Ramos (cell line): ENCODE results near the gene CLSTN2.

Source experiments
- in situ Hi-C: fragments of 300-500 bp; cut with MboI; formaldehyde crosslinking; loops from one replicate; pipeline ENCODE4 v1.14.3; 2022; ENCODE audit warnings: low sequenced_read_pairs; ENCODE audit not compliant: unreplicated experiment

The CLSTN2 gene

DNA sequence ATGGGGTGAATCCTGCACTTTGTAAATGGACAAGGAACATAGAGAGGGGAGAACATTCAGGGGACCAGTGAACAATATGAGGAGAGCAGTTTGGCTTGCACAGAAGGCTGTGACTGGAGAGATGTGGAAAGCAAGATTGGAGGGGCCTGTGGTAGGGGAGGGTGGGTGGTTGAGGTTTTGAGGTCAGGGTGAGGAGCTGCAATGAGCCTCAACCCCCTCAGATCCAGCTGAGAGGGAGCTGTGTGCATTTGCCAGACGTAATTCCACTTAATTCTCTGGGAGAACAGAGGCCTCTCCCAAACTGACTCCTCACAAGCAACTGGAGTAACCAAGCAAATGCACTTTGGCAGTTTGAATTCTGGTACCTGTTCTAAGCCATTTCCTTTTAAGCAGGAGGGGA lies 489.7 kb downstream of the CLSTN2 start:
- in situ Hi-C loops: no loop called here

DNA sequence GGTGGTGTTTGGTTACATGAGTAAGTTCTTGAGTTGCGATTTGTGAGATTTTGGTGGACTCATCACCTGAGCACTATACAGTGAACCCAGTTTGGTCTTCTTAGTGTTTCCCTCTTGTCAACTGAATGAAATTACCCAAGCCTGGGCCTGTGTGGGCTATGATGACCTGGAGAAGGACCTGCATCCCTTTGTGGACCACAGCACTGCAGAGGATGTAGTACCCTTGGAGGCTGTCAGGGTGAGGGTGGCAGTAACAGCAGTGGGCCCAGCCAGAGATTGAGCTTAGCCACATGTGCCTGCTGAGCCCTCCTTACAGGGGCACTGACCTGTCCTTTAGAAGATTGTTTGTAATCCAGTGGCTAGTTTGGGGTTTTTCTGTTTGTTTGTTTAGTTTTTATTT lies 492.8 kb downstream of the CLSTN2 start:
- in situ Hi-C loops: no loop called here

GRCh38 chr3:140428380-140428779 lies 493.4 kb downstream of the CLSTN2 start:
- in situ Hi-C loops: no loop called here

DNA sequence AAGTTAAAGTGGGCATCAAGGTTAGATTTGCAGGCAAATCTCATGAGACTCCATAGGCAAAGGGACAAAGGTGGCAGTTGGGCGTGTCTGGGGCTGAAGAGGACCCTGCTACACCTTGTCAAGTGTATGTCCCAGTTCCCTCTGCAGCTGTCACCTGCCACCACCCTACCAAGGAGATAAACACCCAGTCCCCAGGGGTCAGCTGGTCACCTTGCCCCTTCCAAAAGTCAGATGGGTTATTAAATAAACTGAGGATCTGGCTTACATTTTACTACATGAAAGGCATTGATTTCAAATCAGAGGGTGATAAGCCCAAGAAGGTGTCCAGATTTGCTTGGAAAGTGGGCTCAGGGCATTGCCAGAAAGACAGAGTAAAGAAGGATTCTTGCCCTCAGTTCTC lies 494.8 kb downstream of the CLSTN2 start:
- in situ Hi-C loops: no loop called here

- in situ Hi-C loops: no loop called here
These were observed 495.5 kb downstream of the CLSTN2 start for GRCh38 chr3:140430494-140430893.

DNA sequence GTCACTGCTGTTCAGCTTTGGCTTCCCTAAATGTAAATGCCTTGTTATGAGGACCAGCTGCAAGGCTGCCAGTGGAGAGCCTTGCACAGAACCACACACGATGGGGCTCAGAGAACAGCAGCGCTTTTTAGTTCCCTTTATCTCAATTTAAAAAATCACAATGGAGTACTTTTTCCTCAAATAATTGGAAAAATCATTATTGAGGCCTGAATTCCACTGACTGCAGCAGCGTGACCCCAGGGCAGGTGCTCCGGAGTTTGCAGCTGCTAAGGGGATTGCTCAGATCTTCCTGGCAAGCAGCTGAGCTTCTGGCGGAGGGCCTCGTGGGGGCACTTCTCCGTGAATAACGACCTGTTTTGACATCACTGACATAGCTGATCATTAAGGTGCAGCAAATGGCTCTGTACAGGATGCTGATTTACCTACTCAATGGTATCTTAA lies 497.3 kb downstream of the CLSTN2 start:
- in situ Hi-C loops: no loop called here

GRCh38 chr3:140433431-140433830 lies 498.4 kb downstream of the CLSTN2 start:
- in situ Hi-C loops: no loop called here

- in situ Hi-C loops: no loop called here
These were observed 499.4 kb downstream of the CLSTN2 start for GRCh38 chr3:140434261-140434905.

GRCh38 chr3:140436421-140436820 lies 501.4 kb downstream of the CLSTN2 start:
- in situ Hi-C loops: no loop called here

GRCh38 chr3:140438736-140439470 lies 503.9 kb downstream of the CLSTN2 start:
- in situ Hi-C loops: no loop called here

GRCh38 chr3:140439527-140439926 lies 504.5 kb downstream of the CLSTN2 start:
- in situ Hi-C loops: no loop called here

DNA sequence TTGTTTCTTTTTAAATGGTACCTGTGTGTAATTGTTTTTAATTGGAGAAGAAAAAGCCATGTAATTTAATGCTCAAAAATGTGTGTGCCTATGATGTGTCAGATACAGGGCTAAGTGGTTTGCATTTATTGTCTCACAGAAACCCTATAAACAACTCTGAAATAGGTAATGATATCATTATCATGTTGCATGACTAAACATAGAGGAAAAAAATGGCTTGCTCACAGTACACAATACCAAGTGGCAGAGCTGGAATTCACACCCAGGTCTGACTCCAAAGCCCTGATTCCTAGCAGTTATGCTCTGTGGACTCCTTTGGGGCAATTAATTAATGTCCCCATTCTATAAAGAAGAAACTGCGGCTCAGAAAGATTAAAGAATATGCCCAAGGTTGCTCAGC lies 505.5 kb downstream of the CLSTN2 start:
- in situ Hi-C loops: no loop called here

DNA sequence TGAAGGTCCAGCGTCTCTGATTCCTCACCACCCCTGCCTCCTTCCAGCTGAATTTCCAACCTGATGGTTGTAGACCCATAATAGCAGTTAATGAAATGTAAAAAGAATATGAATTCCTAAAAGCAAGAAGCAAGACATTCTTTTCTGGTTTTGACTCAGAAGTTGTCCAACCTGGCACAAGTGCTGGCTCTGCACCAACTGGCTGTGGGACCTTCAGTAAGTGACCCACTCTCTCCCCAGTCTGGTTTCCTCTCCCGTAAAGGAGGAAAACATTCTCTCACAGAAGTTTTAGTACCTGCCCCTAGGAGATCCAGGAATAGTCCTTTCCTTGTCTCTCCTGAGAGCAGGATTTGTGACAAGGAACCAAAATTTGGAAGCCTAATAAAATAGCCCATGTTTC lies 506.0 kb downstream of the CLSTN2 start:
- in situ Hi-C loops: no loop called here

GRCh38 chr3:140442621-140443020 lies 507.6 kb downstream of the CLSTN2 start:
- in situ Hi-C loops: no loop called here

DNA sequence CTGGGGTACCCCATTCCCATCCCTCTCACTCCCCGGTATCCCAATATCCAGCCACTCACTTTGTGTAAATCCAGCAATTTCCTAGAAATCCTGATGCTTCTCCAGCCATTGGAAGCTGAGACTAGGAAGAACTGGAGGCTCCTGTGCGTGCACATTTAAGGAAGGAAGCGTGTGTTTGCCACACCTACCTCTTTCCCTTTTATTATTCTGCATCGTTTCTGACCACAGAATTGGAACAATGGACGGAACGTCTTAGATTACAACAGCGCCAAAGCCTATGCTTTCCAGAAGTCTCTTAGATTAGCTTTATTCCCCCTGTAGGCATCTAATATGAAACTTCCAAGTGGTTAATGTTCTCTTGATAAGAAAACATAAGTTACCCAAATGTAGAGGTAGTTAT lies 508.1 kb downstream of the CLSTN2 start:
- in situ Hi-C loops: no loop called here

DNA sequence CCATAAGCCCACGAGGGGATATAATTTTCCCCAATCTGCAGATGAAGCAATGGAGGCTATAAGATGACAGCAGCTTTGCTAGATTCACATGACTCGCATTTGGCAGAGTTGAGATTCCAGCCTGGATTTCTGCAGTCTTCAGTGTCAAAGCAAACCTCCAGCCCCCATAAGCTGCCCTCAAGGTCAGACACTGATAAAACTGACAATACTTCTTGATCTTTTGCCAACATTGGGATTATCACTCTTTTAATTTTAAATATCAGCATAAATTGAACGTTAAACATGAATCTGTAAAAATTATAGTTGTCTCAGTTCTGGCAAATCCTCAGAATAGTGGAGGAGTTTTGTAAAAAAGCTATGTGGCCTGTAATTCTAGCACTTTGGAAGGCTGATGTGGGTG lies 508.8 kb downstream of the CLSTN2 start:
- in situ Hi-C loops: no loop called here

DNA sequence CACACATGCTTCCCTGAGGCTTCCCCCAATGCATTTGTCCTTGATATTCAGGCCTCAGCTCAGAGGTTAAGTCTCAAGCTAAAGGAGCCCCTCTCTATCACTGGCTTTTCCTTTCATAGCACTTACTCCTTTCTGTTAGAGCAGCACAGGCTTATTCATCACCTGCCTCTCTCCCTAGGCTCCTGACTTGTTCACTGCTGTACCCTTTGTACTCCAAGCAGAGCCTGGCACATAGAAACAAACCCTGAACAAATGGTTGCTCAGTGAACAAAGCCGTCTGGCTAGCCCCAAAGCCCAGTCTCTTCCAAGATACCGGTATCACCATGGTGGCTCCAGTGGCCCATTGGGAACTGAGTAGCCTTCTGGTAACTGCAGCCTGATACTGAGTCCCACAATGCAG lies 511.7 kb downstream of the CLSTN2 start:
- in situ Hi-C loops: no loop called here

DNA sequence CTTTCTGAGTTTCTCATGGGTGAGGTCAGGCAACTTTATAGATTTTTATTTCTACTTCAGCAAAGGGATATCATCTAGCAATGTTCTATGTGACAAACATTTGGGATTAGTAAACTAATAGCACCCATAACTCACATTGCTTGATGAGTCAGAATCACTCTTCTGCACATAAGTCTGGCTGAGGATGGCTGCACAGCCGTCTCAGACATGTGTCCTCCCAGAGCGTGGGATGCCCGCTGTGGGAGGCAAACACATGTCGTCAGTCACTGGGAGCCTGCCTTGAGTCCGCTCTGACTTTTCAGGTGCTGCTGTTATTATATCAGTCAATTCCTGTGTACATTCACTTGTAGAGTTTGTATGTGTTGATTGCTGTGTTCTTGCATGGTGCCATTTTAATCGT lies 512.2 kb downstream of the CLSTN2 start:
- in situ Hi-C loops: no loop called here

GRCh38 chr3:140448001-140448400 lies 513.0 kb downstream of the CLSTN2 start:
- in situ Hi-C loops: no loop called here

DNA sequence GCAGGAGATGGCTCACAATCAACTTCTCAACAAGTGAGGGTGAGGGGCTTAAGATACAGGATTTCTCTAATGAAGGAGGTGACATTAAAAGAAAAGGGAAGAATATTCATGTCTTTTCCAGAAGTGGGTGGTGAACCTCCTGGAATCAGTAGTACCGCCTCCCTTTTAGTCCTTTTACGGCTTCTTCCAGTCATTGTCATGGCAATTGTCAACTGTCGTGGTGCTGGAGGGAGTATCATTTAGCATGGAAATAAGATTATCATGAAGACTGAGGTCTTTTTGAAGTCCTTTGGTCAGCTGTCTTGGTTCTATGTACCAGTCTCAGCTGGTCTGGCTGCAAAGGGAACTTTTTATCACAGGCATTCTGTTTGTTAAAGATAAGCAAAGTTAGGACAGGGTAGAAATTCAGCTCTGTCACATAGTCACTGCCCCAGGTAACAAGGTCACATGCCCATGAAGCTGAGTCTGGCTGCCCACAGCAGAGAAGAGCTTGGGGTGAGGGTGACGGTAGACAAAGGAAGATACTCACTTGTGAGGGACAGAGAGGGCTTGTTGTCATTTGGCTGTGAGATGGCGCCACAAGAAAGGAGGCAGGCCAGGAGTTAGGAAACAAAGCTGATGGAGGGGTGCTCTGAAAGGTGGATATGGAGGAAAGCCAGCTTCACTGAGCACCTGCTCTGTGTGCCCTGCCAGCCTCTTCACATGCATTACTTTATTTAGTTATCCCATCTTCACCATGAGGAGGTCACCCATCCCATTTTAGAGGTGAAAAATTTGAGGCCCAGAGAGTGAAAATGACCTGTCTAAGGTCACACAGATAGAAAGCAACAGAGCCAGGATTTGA lies 514.6 kb downstream of the CLSTN2 start:
- in situ Hi-C loops: no loop called here

GRCh38 chr3:140453750-140454149 lies 518.8 kb downstream of the CLSTN2 start:
- in situ Hi-C loops: no loop called here
